Hematopoietic multipotent progenitor cell treated with erythropoietin and hydrocortisone succinate and interleukin-3 and kit ligand, for 15 days (in vitro differentiated cells): ENCODE data around the gene DNM3.

Experiments used
- DNase-seq: peaks from one replicate; pipeline ENCODE4 v3.0.0-alpha.2; 2015; ENCODE audit warnings: low spot score

DNM3 gene

GRCh38 chr1:172238965-172239364 is 397.7 kb downstream of the DNM3 start:
- DNase-seq = no peak

- no peak for DNase-seq
These were observed 398.6 kb downstream of the DNM3 start for GRCh38 chr1:172239901-172240300.

GRCh38 chr1:172241540-172241939 is 400.2 kb downstream of the DNM3 start:
- DNase-seq = no peak

GRCh38 chr1:172244865-172245264 is 403.6 kb downstream of the DNM3 start:
- no peak for DNase-seq

GRCh38 chr1:172245788-172246187 is 404.5 kb downstream of the DNM3 start:
- DNase-seq = no peak

- DNase-seq = no peak
These were observed 405.5 kb downstream of the DNM3 start for GRCh38 chr1:172246521-172247390.

GRCh38 chr1:172251486-172251885 is 410.2 kb downstream of the DNM3 start:
- no peak for DNase-seq

GRCh38 chr1:172252321-172252720 is 411.0 kb downstream of the DNM3 start:
- DNase-seq = no peak

- no peak for DNase-seq
These were observed 411.7 kb downstream of the DNM3 start for GRCh38 chr1:172252958-172253357.

GRCh38 chr1:172254521-172255222 is 413.4 kb downstream of the DNM3 start:
- DNase-seq = no peak

- no peak for DNase-seq
These were observed 413.9 kb downstream of the DNM3 start for GRCh38 chr1:172255223-172255560.

- no peak for DNase-seq
These were observed 424.6 kb downstream of the DNM3 start for GRCh38 chr1:172265905-172266304.

- DNase-seq = no peak
These were observed 425.4 kb downstream of the DNM3 start for GRCh38 chr1:172266528-172267174.

- no peak for DNase-seq
These were observed 426.9 kb downstream of the DNM3 start for GRCh38 chr1:172268237-172268636.

- DNase-seq = no peak
These were observed 427.8 kb downstream of the DNM3 start for GRCh38 chr1:172269084-172269483.

- no peak for DNase-seq
These were observed 428.3 kb downstream of the DNM3 start for GRCh38 chr1:172269644-172270043.

- no peak for DNase-seq
These were observed 429.3 kb downstream of the DNM3 start for GRCh38 chr1:172270605-172271004.

- DNase-seq = no peak
These were observed 430.8 kb downstream of the DNM3 start for GRCh38 chr1:172272087-172272486.

- DNase-seq = no peak
These were observed 432.5 kb downstream of the DNM3 start for GRCh38 chr1:172273647-172274396.

- no peak for DNase-seq
These were observed 434.2 kb downstream of the DNM3 start for GRCh38 chr1:172275478-172275877.

- DNase-seq = no peak
These were observed 435.0 kb downstream of the DNM3 start for GRCh38 chr1:172276120-172276818.

- no peak for DNase-seq
These were observed 436.0 kb downstream of the DNM3 start for GRCh38 chr1:172277275-172277674.
